Endodermal cell (in vitro differentiated cells): ENCODE data around the gene KCNG4. TPM values are rescaled to one million over a fixed set of nuclear protein-coding genes. Genes with fewer than 3 reads are reported as not detected.
A peak's percentile ranks its signal among the peaks of the same experiment; 100 is the strongest.

ENCODE experiments used
- DNase-seq: peaks from one replicate; pipeline ENCODE4 v3.0.0-alpha.2; 2017
- H3K27ac ChIP-seq: 2 replicates; pipeline ENCODE4 v1.5.1; 2013; ENCODE audit warnings: mild to moderate bottlenecking, low read depth, low read length, moderate library complexity
- H3K27me3 ChIP-seq: 2 replicates; pipeline ENCODE4 v1.6.1; 2013; ENCODE audit warnings: mild to moderate bottlenecking, low read length, moderate library complexity; ENCODE audit not compliant: insufficient read depth, control insufficient read depth, poor library complexity, severe bottlenecking
- H3K36me3 ChIP-seq: 2 replicates; pipeline ENCODE4 v1.7.0; 2013; ENCODE audit warnings: mild to moderate bottlenecking, low read length, moderate library complexity; ENCODE audit not compliant: control insufficient read depth, insufficient read depth
- H3K4me1 ChIP-seq: one replicate; pipeline ENCODE4 v1.7.0; 2013; ENCODE audit warnings: low read length; ENCODE audit not compliant: control insufficient read depth, insufficient read depth
- H3K4me3 ChIP-seq: 2 replicates; pipeline ENCODE4 v1.5.1; 2013; ENCODE audit warnings: mild to moderate bottlenecking, low read length, moderate library complexity
- H3K9ac ChIP-seq: 2 replicates; pipeline ENCODE4 v1.6.1; 2013; ENCODE audit warnings: mild to moderate bottlenecking, low read length, moderate library complexity; ENCODE audit not compliant: poor library complexity, severe bottlenecking; ENCODE audit errors: extremely low read depth
- H3K9me3 ChIP-seq: 2 replicates; pipeline ENCODE4 v1.6.1; 2013; ENCODE audit warnings: mild to moderate bottlenecking, low read length, moderate library complexity; ENCODE audit not compliant: control insufficient read depth
- H3K27ac Mint-ChIP-seq: 2 replicates; pipeline ENCODE4 v1.8.0; 2020; ENCODE audit warnings: mixed read lengths
- H3K27me3 Mint-ChIP-seq: 2 replicates; pipeline ENCODE4 v1.8.0; 2021; ENCODE audit warnings: mild to moderate bottlenecking, mixed read lengths; ENCODE audit not compliant: insufficient read depth
- H3K36me3 Mint-ChIP-seq: 2 replicates; pipeline ENCODE4 v1.8.0; 2020; ENCODE audit warnings: low read depth, mixed read lengths
- H3K4me1 Mint-ChIP-seq: 2 replicates; pipeline ENCODE4 v1.8.0; 2020; ENCODE audit warnings: mixed read lengths
- H3K4me3 Mint-ChIP-seq: 2 replicates; pipeline ENCODE4 v1.8.0; 2020; ENCODE audit warnings: mild to moderate bottlenecking, moderate library complexity, mixed read lengths
- H3K9me3 Mint-ChIP-seq: 2 replicates; pipeline ENCODE4 v1.8.0; 2020; ENCODE audit warnings: mild to moderate bottlenecking, mixed read lengths
- CTCF ChIP-seq: fragments of 200-600 bp; sonication (generic); conservative IDR thresholded peaks from 2 replicates; pipeline ENCODE4 v1.5.0; 2021; ENCODE audit warnings: antibody characterized with exemption, mild to moderate bottlenecking
- WGBS, 2 experiments: methylation state at CpG; one replicate each; pipeline versions ENCODE4 v1.1.5 to v1.1.7; 2013; ENCODE audit warnings: missing lambda C conversion rate in 2 of 2, mixed read lengths in 1 of 2; ENCODE audit not compliant: insufficient coverage in 1 of 2, insufficient read length in 1 of 2; 5-methylcytosine and 5-hydroxymethylcytosine counted together
- total RNA-seq, 2 donors: library from RNA; stranded (reverse); fragmentation: NEBNext Ultra II Directional in 1 of 2; extraction: Animal tissue kit (Norgen Biotek cat#: 25700) in 1 of 2; gene quantifications; 2 replicates in 1 of 2; 3 replicates in 1 of 2; pipeline ENCODE4 v1.2.1, GENCODE V29; 2021

Gene KCNG4
- total RNA-seq, 2 donors from 2014 or later = not detected

GRCh38 chr16:84284154-84284722 lies 44.4 kb upstream of the KCNG4 start:
- Histone ChIP-seq H3K9ac (no peak overlapping the region), H3K27me3 (peaks cover 2% of the 10 kb centered on the region), H3K36me3 (no peaks in the 10 kb centered on the region), H3K4me3 (no peak overlapping the region), H3K4me1 (peaks cover 4% of the 10 kb centered on the region), H3K9me3 (no peaks in the 10 kb centered on the region), H3K27ac (peak overlapping the region; percentile 24)
- peak overlapping the region; percentile 9 for H3K27ac Mint-ChIP-seq
- WGBS, 2 experiments = 35 to 60% methylated on average over 8 to 13 of the region's 13 CpGs
- peaks cover 23% of the 10 kb centered on the region for H3K27me3 Mint-ChIP-seq
- peak; percentile 76 for DNase-seq
- peaks cover 10% of the 10 kb centered on the region for H3K4me1 Mint-ChIP-seq
- peaks cover 10% of the 10 kb centered on the region for H3K9me3 Mint-ChIP-seq
- no peak overlapping the region for H3K4me3 Mint-ChIP-seq
- no peaks in the 10 kb centered on the region for H3K36me3 Mint-ChIP-seq
- no peak for TF ChIP-seq CTCF

- TF ChIP-seq CTCF = no peak
- Mint-ChIP-seq H3K4me1 (peaks cover 15% of the 10 kb centered on the region), H3K27ac (peak overlapping the region; percentile 9), H3K36me3 (no peaks in the 10 kb centered on the region), H3K4me3 (no peak overlapping the region), H3K27me3 (peaks cover 24% of the 10 kb centered on the region), H3K9me3 (peaks cover 10% of the 10 kb centered on the region)
- Histone ChIP-seq H3K36me3 (no peaks in the 10 kb centered on the region), H3K9me3 (no peaks in the 10 kb centered on the region), H3K4me1 (peaks cover 8% of the 10 kb centered on the region), H3K4me3 (no peak overlapping the region), H3K9ac (no peak overlapping the region), H3K27ac (peak overlapping the region; percentile 24), H3K27me3 (no peaks in the 10 kb centered on the region)
- no peak for DNase-seq
- 77 to 84% methylated on average over 18 to 24 of the region's 24 CpGs for WGBS, 2 experiments
These were observed 43.7 kb upstream of the KCNG4 start for GRCh38 chr16:84283314-84284153.

GRCh38 chr16:84282533-84282932 lies 42.7 kb upstream of the KCNG4 start:
- Histone ChIP-seq H3K27ac (no peak overlapping the region), H3K36me3 (no peaks in the 10 kb centered on the region), H3K4me3 (no peak overlapping the region), H3K27me3 (peaks cover 9% of the 10 kb centered on the region), H3K9me3 (no peaks in the 10 kb centered on the region), H3K4me1 (peaks cover 8% of the 10 kb centered on the region), H3K9ac (no peak overlapping the region)
- H3K36me3 Mint-ChIP-seq = no peaks in the 10 kb centered on the region
- H3K4me3 Mint-ChIP-seq = no peak overlapping the region
- H3K27ac Mint-ChIP-seq = no peak overlapping the region
- TF ChIP-seq CTCF = no peak
- no peak for DNase-seq
- 82 to 97% methylated on average over 5 of the region's 6 CpGs for WGBS, 2 experiments
- H3K27me3 Mint-ChIP-seq = peaks cover 20% of the 10 kb centered on the region
- H3K4me1 Mint-ChIP-seq = peaks cover 15% of the 10 kb centered on the region
- peaks cover under 1% of the 10 kb centered on the region for H3K9me3 Mint-ChIP-seq
